IMR-90 (cell line): ENCODE measurements around the gene PYROXD2. TPM values are rescaled to one million over a fixed set of nuclear protein-coding genes. Genes with fewer than 3 reads are reported as not detected.

Experiments
- ATAC-seq: fragments of 200-7000 bp; cut with Tn5 transposase; 2 replicates; pipeline ENCODE4 v1.9.1; 2020; ENCODE audit warnings: low read depth, mild to moderate bottlenecking, moderate library complexity
- BruUV-seq: library from RNA; stranded (reverse); fragments of 400-500 nt; replicated peaks from 2 replicates; lab custom pipeline; 2021; lab: Mats Ljungman, UMichigan
- CTCF ChIA-PET: fragments of 300-600 bp; formaldehyde crosslinking; extraction: SDS; loops from one replicate; lab custom pipeline; 2021; ENCODE audit warnings: antibody characterized with exemption; lab: Yijun Ruan, JAX
- POLR2A ChIA-PET: fragments of 300-600 bp; sonication (Branson Sonifier 250); formaldehyde crosslinking; loops from one replicate; lab custom pipeline; 2022; ENCODE audit warnings: antibody characterized with exemption; ENCODE audit not compliant: unreplicated experiment; lab: Charles Lee
- DNase-seq: peaks from one replicate; pipeline ENCODE4 v3.0.0; 2013
- H2AFZ ChIP-seq: replicated peaks from 2 replicates; pipeline ENCODE3; 2013; ENCODE audit warnings: low read length, mild to moderate bottlenecking; ENCODE audit not compliant: poor library complexity
- H2AK5ac ChIP-seq: 2 replicates; pipeline ENCODE4 v1.6.1; 2013; ENCODE audit warnings: low read depth, low read length, inconsistent platforms
- H2AK9ac ChIP-seq: replicated peaks from 2 replicates; pipeline ENCODE3; 2013; ENCODE audit warnings: mild to moderate bottlenecking, low read depth, low read length, moderate library complexity; ENCODE audit not compliant: poor library complexity
- H2BK120ac ChIP-seq: 2 replicates; pipeline ENCODE4 v1.6.1; 2013; ENCODE audit warnings: low read depth, low read length, inconsistent platforms
- H2BK15ac ChIP-seq: 3 replicates; pipeline ENCODE4 v1.6.1; 2013; ENCODE audit warnings: low read depth, low read length, inconsistent platforms
- H2BK20ac ChIP-seq: 2 replicates; pipeline ENCODE4 v1.6.1; 2013; ENCODE audit warnings: low read depth, mild to moderate bottlenecking, inconsistent platforms, low read length, moderate library complexity
- H2BK5ac ChIP-seq: 2 replicates; pipeline ENCODE4 v1.6.1; 2013; ENCODE audit warnings: mild to moderate bottlenecking, low read depth, low read length, inconsistent platforms; ENCODE audit not compliant: poor library complexity, severe bottlenecking
- H3K14ac ChIP-seq: replicated peaks from 2 replicates; pipeline ENCODE4 v1.6.1; 2013; ENCODE audit warnings: low read depth, low read length, inconsistent platforms
- H3K18ac ChIP-seq: 2 replicates; pipeline ENCODE4 v1.6.1; 2013; ENCODE audit warnings: low read depth, low read length, control low read depth
- H3K23ac ChIP-seq: 2 replicates; pipeline ENCODE4 v1.6.1; 2013; ENCODE audit warnings: low read depth, low read length, inconsistent platforms
- H3K27ac ChIP-seq: 2 replicates; pipeline ENCODE4 v1.5.1; 2013; ENCODE audit warnings: mild to moderate bottlenecking, control low read depth, low read length; ENCODE audit not compliant: insufficient read depth
- H3K27me3 ChIP-seq: 2 replicates; pipeline ENCODE4 v1.6.1; 2013; ENCODE audit warnings: low read length; ENCODE audit not compliant: control insufficient read depth, insufficient read depth
- H3K36me3 ChIP-seq: 2 replicates; pipeline ENCODE4 v1.6.1; 2013; ENCODE audit warnings: low read length, mixed read lengths; ENCODE audit not compliant: control insufficient read depth, insufficient read depth
- H3K4ac ChIP-seq: 2 replicates; pipeline ENCODE4 v1.6.1; 2013; ENCODE audit warnings: low read depth, low read length, inconsistent platforms
- H3K4me1 ChIP-seq: 2 replicates; pipeline ENCODE4 v1.6.1; 2013; ENCODE audit warnings: low read length, mixed read lengths; ENCODE audit not compliant: control insufficient read depth, insufficient read depth
- H3K4me2 ChIP-seq: 2 replicates; pipeline ENCODE4 v1.6.1; 2013; ENCODE audit warnings: low read depth, mild to moderate bottlenecking, control low read depth, low read length, moderate library complexity
- H3K4me3 ChIP-seq: 2 replicates; pipeline ENCODE4 v1.5.1; 2013; ENCODE audit warnings: low read depth, mild to moderate bottlenecking, control low read depth, low read length, moderate library complexity; ENCODE audit not compliant: insufficient read depth
- H3K56ac ChIP-seq: 2 replicates; pipeline ENCODE4 v1.6.1; 2013; ENCODE audit warnings: low read length, inconsistent platforms; ENCODE audit not compliant: insufficient read depth; ENCODE audit errors: extremely low read depth
- H3K79me1 ChIP-seq, 2 experiments: 2 replicates each; pipeline ENCODE4 v1.6.1; 2013; ENCODE audit warnings: low read length in 2 of 2, inconsistent platforms in 1 of 2, low read depth in 1 of 2
- H3K9ac ChIP-seq: 2 replicates; pipeline ENCODE4 v1.6.1; 2013; ENCODE audit warnings: low read depth, low read length, control low read depth
- H3K9me1 ChIP-seq: 2 replicates; pipeline ENCODE4 v1.6.1; 2013; ENCODE audit warnings: low read length, inconsistent platforms; ENCODE audit not compliant: insufficient read depth
- H3K9me3 ChIP-seq: 2 replicates; pipeline ENCODE4 v1.6.1; 2013; ENCODE audit warnings: low read length; ENCODE audit not compliant: control insufficient read depth, insufficient read depth
- H4K20me1 ChIP-seq: 2 replicates; pipeline ENCODE4 v1.6.1; 2013; ENCODE audit warnings: low read length, inconsistent platforms; ENCODE audit not compliant: insufficient read depth
- H4K5ac ChIP-seq: 2 replicates; pipeline ENCODE4 v1.6.1; 2013; ENCODE audit warnings: mild to moderate bottlenecking, low read depth, low read length, control low read depth
- H4K8ac ChIP-seq, 2 experiments: 2 replicates each; pipeline ENCODE4 v1.6.1; 2013; ENCODE audit warnings: low read depth in 2 of 2, low read length in 2 of 2, control low read depth in 1 of 2, inconsistent platforms in 1 of 2
- H4K91ac ChIP-seq: 2 replicates; pipeline ENCODE4 v1.6.1; 2013; ENCODE audit warnings: low read depth, low read length, inconsistent platforms; ENCODE audit not compliant: insufficient read depth
- BHLHE40 ChIP-seq: fragments of 150-350 bp; IDR thresholded peaks from 2 replicates; pipeline ENCODE4 v1.6.1; 2016; ENCODE audit warnings: mild to moderate bottlenecking, low read depth, low read length
- CEBPB ChIP-seq: IDR thresholded peaks from 2 replicates; pipeline ENCODE4 v1.6.1; 2012; ENCODE audit warnings: low read depth, low read length, improper control_type of control experiment
- CHD1 ChIP-seq: IDR thresholded peaks from 2 replicates; pipeline ENCODE4 v1.6.1; 2012; ENCODE audit warnings: low read depth, low read length, improper control_type of control experiment
- FOS ChIP-seq: fragments of 150-350 bp; IDR thresholded peaks from 2 replicates; pipeline ENCODE4 v1.6.1; 2016; ENCODE audit warnings: low read depth, low read length
- MAFK ChIP-seq: IDR thresholded peaks from 2 replicates; pipeline ENCODE4 v1.6.1; 2012; ENCODE audit warnings: low read depth, low read length, improper control_type of control experiment
- MAZ ChIP-seq: IDR thresholded peaks from 2 replicates; pipeline ENCODE4 v1.6.1; 2012; ENCODE audit warnings: low read depth, mild to moderate bottlenecking, low read length, improper control_type of control experiment, moderate library complexity, borderline replicate concordance
- MXI1 ChIP-seq: IDR thresholded peaks from 2 replicates; pipeline ENCODE4 v1.6.1; 2012; ENCODE audit warnings: low read depth, mild to moderate bottlenecking, low read length, moderate library complexity, borderline replicate concordance
- NFE2L2 ChIP-seq: fragments of 150-350 bp; IDR thresholded peaks from 2 replicates; pipeline ENCODE4 v1.6.1; 2016; ENCODE audit warnings: low read depth, mild to moderate bottlenecking, low read length
- POLR2A ChIP-seq: IDR thresholded peaks from 2 replicates; pipeline ENCODE4 v1.6.1; 2012; ENCODE audit warnings: mild to moderate bottlenecking, low read depth, low read length
- RAD21 ChIP-seq: IDR thresholded peaks from 2 replicates; pipeline ENCODE4 v1.6.1; 2012; ENCODE audit warnings: low read length, improper control_type of control experiment
- RCOR1 ChIP-seq: IDR thresholded peaks from 2 replicates; pipeline ENCODE4 v1.6.1; 2012; ENCODE audit warnings: mild to moderate bottlenecking, low read length, improper control_type of control experiment; ENCODE audit not compliant: insufficient replicate concordance
- RFX5 ChIP-seq: IDR thresholded peaks from 2 replicates; pipeline ENCODE4 v1.8.0; 2012; ENCODE audit warnings: low read depth, mild to moderate bottlenecking, low read length, moderate library complexity
- SMC3 ChIP-seq: fragments of 150-350 bp; IDR thresholded peaks from 2 replicates; pipeline ENCODE4 v1.6.1; 2016; ENCODE audit warnings: low read depth, mild to moderate bottlenecking, antibody characterized with exemption, low read length, moderate library complexity
- WGBS, 2 experiments: methylation state at CpG; one replicate each; pipeline versions ENCODE4 v1.1.5 to v1.1.7; 2013; ENCODE audit warnings: missing lambda C conversion rate in 2 of 2; ENCODE audit not compliant: insufficient read length in 1 of 2; ENCODE audit errors: extremely low coverage in 2 of 2; 5-methylcytosine and 5-hydroxymethylcytosine counted together
- dilution Hi-C: fragments of 300-500 bp; cut with HindIII; formaldehyde crosslinking; loops from one replicate; pipeline ENCODE4 v1.14.3; 2018; ENCODE audit warnings: low sequenced_read_pairs; ENCODE audit not compliant: unreplicated experiment
- in situ Hi-C: fragments of 300-500 bp; cut with MboI; formaldehyde crosslinking; loops from 3 replicates; pipeline ENCODE4 v1.14.3; 2019; ENCODE audit warnings: low sequenced_read_pairs, inconsistent platforms, mixed read lengths
- intact Hi-C: fragments of 100-400 bp; cut with micrococcal nuclease; formaldehyde crosslinking; loops from 2 replicates; pipeline ENCODE4 v1.10.0; 2022
- polyA plus RNA-seq, 3 experiments: library from polyadenylated mRNA; depleted of rRNA; stranded (reverse); fragments of >200 nt; gene quantifications; 2 replicates each; pipeline ENCODE4 v1.2.3, GENCODE V29; 2012; ENCODE audit warnings: low replicate concordance in 1 of 3
- total RNA-seq: library from RNA; depleted of rRNA; stranded (reverse); fragments of >200 nt; gene quantifications from 2 replicates; pipeline ENCODE4 v1.2.3, GENCODE V29; 2012
- TF ChIP-seq, protein P1 (sequence below): conservative IDR thresholded peaks from 2 replicates; pipeline ENCODE4 v1.5.1; 2012; ENCODE audit warnings: mild to moderate bottlenecking, low read depth, low read length, improper control_type of control experiment
- TF ChIP-seq, protein P2 (sequence below): fragments of 150-350 bp; IDR thresholded peaks from 2 replicates; pipeline ENCODE4 v1.6.1; 2017; ENCODE audit warnings: mild to moderate bottlenecking, antibody characterized with exemption, low read length, low read depth
- TF ChIP-seq, protein P3 (sequence below): fragments of 150-350 bp; IDR thresholded peaks from 2 replicates; pipeline ENCODE4 v1.6.1; 2016; ENCODE audit warnings: low read depth, mild to moderate bottlenecking, low read length, moderate library complexity, borderline replicate concordance

PYROXD2 gene
- total and polyA plus RNA-seq, 2 of the 4 experiments (the other 2 are of a cell fraction) = 6.5 to 16.3 TPM

DNA sequence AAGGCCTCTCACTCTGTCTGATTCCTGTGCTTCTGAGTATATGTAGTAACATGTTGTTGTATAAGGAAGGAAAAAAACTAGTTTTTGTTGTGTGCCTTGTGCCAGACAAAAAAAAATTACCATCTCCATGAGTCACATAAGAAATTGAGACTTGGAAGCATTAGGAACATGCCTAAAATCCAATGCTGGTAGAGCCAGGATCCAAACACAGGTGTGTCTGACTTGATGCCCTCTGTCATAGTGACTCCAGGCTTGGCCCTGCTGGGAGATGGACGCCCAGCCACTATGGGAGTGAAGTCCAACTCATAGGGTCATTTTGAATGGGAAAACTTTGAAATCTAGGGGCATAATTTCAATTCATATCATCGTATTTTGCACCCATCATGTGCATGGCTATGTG lies 38.0 kb downstream of the PYROXD2 start:
- H4K5ac ChIP-seq = no peak overlapping the region
- H2BK20ac ChIP-seq = peak overlapping the region; percentile 51; the same call in 1 of the 2 replicates
- H4K91ac ChIP-seq = peak overlapping the region; percentile 62
- no peak overlapping the region for H3K4ac ChIP-seq
- peak overlapping the region; percentile 26; the same call in 1 of the 2 replicates for H3K18ac ChIP-seq
- in situ Hi-C loops = no loop called here
- H3K23ac ChIP-seq = no peak overlapping the region
- ChIA-PET POLR2A (no interaction called here), CTCF (no interaction called here)
- no peak for DNase-seq
- H3K14ac ChIP-seq = peak overlapping the region; percentile 26; the same call in 1 of the 2 replicates
- intact Hi-C loops = no loop called here
- H2AK5ac ChIP-seq = peak overlapping the region; percentile 29; the same call in 1 of the 2 replicates
- H2AFZ ChIP-seq = no peak overlapping the region
- no peak overlapping the region for H4K8ac ChIP-seq
- TF ChIP-seq POLR2A (no peak), BHLHE40 (no peak), SMC3 (no peak), FOS (no peak), MAFK (no peak), NFE2L2 (no peak), MAZ (no peak), RAD21 (no peak), CHD1 (no peak), RCOR1 (no peak), CEBPB (no peak), MXI1 (no peak), RFX5 (no peak)
- TF ChIP-seq, protein P1, sequence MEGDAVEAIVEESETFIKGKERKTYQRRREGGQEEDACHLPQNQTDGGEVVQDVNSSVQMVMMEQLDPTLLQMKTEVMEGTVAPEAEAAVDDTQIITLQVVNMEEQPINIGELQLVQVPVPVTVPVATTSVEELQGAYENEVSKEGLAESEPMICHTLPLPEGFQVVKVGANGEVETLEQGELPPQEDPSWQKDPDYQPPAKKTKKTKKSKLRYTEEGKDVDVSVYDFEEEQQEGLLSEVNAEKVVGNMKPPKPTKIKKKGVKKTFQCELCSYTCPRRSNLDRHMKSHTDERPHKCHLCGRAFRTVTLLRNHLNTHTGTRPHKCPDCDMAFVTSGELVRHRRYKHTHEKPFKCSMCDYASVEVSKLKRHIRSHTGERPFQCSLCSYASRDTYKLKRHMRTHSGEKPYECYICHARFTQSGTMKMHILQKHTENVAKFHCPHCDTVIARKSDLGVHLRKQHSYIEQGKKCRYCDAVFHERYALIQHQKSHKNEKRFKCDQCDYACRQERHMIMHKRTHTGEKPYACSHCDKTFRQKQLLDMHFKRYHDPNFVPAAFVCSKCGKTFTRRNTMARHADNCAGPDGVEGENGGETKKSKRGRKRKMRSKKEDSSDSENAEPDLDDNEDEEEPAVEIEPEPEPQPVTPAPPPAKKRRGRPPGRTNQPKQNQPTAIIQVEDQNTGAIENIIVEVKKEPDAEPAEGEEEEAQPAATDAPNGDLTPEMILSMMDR = no peak
- TF ChIP-seq, protein P2, sequence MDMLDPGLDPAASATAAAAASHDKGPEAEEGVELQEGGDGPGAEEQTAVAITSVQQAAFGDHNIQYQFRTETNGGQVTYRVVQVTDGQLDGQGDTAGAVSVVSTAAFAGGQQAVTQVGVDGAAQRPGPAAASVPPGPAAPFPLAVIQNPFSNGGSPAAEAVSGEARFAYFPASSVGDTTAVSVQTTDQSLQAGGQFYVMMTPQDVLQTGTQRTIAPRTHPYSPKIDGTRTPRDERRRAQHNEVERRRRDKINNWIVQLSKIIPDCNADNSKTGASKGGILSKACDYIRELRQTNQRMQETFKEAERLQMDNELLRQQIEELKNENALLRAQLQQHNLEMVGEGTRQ = no peak
- TF ChIP-seq, protein P3, sequence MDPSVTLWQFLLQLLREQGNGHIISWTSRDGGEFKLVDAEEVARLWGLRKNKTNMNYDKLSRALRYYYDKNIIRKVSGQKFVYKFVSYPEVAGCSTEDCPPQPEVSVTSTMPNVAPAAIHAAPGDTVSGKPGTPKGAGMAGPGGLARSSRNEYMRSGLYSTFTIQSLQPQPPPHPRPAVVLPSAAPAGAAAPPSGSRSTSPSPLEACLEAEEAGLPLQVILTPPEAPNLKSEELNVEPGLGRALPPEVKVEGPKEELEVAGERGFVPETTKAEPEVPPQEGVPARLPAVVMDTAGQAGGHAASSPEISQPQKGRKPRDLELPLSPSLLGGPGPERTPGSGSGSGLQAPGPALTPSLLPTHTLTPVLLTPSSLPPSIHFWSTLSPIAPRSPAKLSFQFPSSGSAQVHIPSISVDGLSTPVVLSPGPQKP = no peak
- dilution Hi-C loops = no loop called here
- H3K9me3 ChIP-seq = peaks cover 2% of the 10 kb centered on the region; the same call in 1 of the 2 replicates
- no peaks in the 10 kb centered on the region; a peak in 1 of 4 replicates for H3K79me1 ChIP-seq
- no TSS peak for BruUV-seq
- H3K27ac ChIP-seq = no peak overlapping the region
- H2BK5ac ChIP-seq = no peak overlapping the region
- H3K4me2 ChIP-seq = no peak overlapping the region
- H2BK15ac ChIP-seq = peak overlapping the region; percentile 18; the same call in 2 of the 3 replicates
- H3K27me3 ChIP-seq = no peaks in the 10 kb centered on the region
- H2BK120ac ChIP-seq = peak overlapping the region; percentile 52; the same call in 1 of the 2 replicates
- no CpG with 5 or more reads among the region's 2 CpGs for WGBS, 2 experiments
- no peaks in the 10 kb centered on the region for H3K36me3 ChIP-seq
- H2AK9ac ChIP-seq = no peak overlapping the region
- no peak for ATAC-seq
- H3K9me1 ChIP-seq = peaks cover 29% of the 10 kb centered on the region
- H3K4me3 ChIP-seq = no peak overlapping the region
- H3K56ac ChIP-seq = no peak overlapping the region
- H3K4me1 ChIP-seq = peaks cover 37% of the 10 kb centered on the region
- no peak overlapping the region for H3K9ac ChIP-seq
- H4K20me1 ChIP-seq = no peaks in the 10 kb centered on the region
